Measurements from ENCODE around the gene CLASP1.
A peak's percentile ranks its signal among the peaks of the same experiment; 100 is the strongest.
"Not testable (repeated sequence)": the region's sequence is repeated elsewhere in the genome, so short reads cannot be mapped to it uniquely, and the experiment has no call there.

The CLASP1 gene

GRCh38 chr2:121582272-121582671, 67.0 kb downstream of the CLASP1 start:
- no peak for DNase-seq (ENCODE audit: low spot score)

- DNase-seq (ENCODE audit: low spot score): no peak
Measured at GRCh38 chr2:121579309-121579708, 70.0 kb downstream of the CLASP1 start.

- DNase-seq (ENCODE audit: low spot score): no peak
Measured at GRCh38 chr2:121577381-121577780, 71.9 kb downstream of the CLASP1 start.

- DNase-seq (ENCODE audit: low spot score): no peak
Measured at GRCh38 chr2:121576263-121576662, 73.0 kb downstream of the CLASP1 start.

- no peak for DNase-seq (ENCODE audit: low spot score)
Measured at GRCh38 chr2:121575800-121576199, 73.5 kb downstream of the CLASP1 start.

- DNase-seq (ENCODE audit: low spot score): no peak
Measured at GRCh38 chr2:121570667-121571055, 78.6 kb downstream of the CLASP1 start.

GRCh38 chr2:121570036-121570666, 79.1 kb downstream of the CLASP1 start:
- no peak for DNase-seq (ENCODE audit: low spot score)

- DNase-seq (ENCODE audit: low spot score): peak; percentile 19
Measured at GRCh38 chr2:121567957-121568409, 81.3 kb downstream of the CLASP1 start.

- DNase-seq (ENCODE audit: low spot score): no peak
Measured at GRCh38 chr2:121567452-121567851, 81.8 kb downstream of the CLASP1 start.

GRCh38 chr2:121565389-121566250, 83.6 kb downstream of the CLASP1 start:
- no peak for DNase-seq (ENCODE audit: low spot score)

GRCh38 chr2:121564905-121565304, 84.4 kb downstream of the CLASP1 start:
- DNase-seq (ENCODE audit: low spot score): no peak

GRCh38 chr2:121563754-121564153, 85.5 kb downstream of the CLASP1 start:
- not testable (repeated sequence) for DNase-seq (ENCODE audit: low spot score)

- DNase-seq (ENCODE audit: low spot score): no peak
Measured at GRCh38 chr2:121562269-121563176, 86.7 kb downstream of the CLASP1 start.

- no peak for DNase-seq (ENCODE audit: low spot score)
Measured at GRCh38 chr2:121561617-121562268, 87.5 kb downstream of the CLASP1 start.

GRCh38 chr2:121558329-121558728, 90.9 kb downstream of the CLASP1 start:
- no peak for DNase-seq (ENCODE audit: low spot score)

GRCh38 chr2:121555008-121555407, 94.3 kb downstream of the CLASP1 start:
- no peak for DNase-seq (ENCODE audit: low spot score)

GRCh38 chr2:121552477-121553180, 96.6 kb downstream of the CLASP1 start:
- DNase-seq (ENCODE audit: low spot score): not testable (repeated sequence)

GRCh38 chr2:121550669-121551068, 98.6 kb downstream of the CLASP1 start:
- DNase-seq (ENCODE audit: low spot score): no peak

GRCh38 chr2:121547646-121548045, 101.6 kb downstream of the CLASP1 start:
- no peak for DNase-seq (ENCODE audit: low spot score)

- DNase-seq (ENCODE audit: low spot score): no peak
Measured at GRCh38 chr2:121545913-121546312, 103.3 kb downstream of the CLASP1 start.

- no peak for DNase-seq (ENCODE audit: low spot score)
Measured at GRCh38 chr2:121545257-121545656, 104.0 kb downstream of the CLASP1 start.
